GM18873 (cell line): ENCODE results near the gene SRP14.
"Not testable (repeated sequence)": the region's sequence is repeated elsewhere in the genome, so short reads cannot be mapped to it uniquely, and the experiment has no call there.

Experiments used
- ATAC-seq: cut with Tn5 transposase; IDR thresholded peaks from one replicate; pipeline ENCODE4 v1.9.1; 2021; ENCODE audit warnings: mild to moderate bottlenecking, moderate library complexity, moderate number of reproducible peaks; ENCODE audit not compliant: unreplicated experiment, low FRiP score

Gene SRP14

DNA sequence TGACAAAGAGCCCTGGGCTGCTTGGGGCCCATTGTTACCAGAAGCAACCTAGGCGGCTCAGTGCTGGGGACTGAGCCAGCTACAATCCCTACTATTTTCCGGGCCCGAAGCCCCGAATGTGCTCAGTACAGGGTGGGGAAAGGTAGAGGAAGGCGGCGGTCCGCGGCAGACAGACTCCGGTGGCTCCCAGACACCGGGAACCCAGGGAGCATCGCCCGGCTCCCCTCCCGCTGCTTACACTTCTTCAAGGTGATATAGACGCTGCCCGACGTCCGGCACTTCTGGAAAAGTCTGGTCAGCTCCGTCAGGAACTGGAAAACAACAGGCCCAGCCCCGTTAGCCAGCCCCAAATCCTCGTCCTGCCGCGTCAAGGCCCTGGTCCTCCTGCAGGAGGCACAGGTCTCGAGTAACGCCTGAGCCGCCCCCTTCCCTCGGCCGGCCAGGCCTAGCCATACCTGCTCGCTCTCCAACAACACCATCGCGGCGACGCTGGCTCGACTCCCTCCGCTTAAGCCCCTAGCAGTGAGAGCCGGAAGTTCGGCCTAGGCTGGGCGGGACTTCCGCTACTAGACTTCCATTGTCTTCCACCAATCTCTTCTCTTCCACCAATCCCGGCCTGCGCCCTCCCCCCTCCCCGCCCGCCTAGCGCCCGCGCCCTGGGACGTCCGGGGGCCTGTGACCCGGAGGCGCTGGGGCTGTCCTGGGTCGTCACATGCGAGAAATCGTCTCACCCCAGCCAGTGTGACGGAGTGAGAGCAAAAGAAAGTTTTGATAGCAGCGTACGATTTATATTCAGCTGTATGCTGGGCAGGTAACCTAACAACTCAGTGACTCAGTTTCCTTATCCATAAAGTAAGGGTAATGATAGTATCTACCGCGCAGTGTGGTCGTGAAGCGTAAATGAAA lies at the start of gene SRP14:
Gene SRP14 (minus strand): TSS at position 544 of the 906 bp plus-strand sequence. CDS start 65 bp downstream, at position 479.
- ATAC-seq: peak; percentile 87

DNA sequence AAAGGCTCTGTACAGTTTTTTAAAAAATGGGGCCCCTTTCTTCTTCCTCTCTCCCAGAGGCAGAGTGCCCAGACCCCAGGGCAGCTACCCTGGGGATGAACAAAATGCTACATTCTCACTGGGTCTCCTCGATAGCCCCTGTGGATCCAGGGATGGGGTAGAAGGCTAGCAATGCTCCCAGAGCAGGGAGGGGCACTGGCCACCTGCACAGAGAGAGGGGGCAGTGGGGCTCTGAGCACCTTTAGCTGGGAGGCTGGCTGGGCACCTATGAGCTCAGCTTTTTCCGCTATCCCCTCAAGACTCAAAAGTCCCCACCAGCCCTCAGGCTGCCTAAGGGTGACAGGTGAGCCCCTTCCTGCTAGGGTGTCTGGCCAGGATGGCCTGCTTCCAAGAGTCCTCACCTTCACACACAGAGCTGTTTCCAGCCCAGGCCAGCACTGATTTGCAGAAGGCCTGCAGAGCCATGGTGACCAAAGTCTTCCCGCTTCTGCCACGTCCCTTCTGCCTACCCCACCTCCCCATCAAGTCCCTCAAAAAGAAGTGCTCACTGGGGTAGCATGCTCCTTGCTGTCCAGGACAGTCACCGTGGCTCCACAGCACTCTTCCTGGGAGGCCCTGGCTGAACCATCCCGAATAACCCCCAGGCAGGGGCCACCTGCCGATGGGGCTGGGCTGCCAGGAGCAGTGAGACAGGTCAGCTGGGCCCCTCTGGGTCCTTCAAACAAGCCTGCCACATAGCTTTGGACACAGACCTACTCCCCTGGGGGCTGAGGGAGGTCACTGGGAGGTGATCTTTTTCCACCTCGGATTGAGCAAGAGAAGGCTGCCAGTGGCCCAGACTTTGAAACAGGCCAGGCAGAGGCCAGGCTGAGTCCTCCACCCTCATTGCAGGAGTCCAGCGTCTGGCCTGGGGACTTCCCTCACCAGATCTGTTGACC lies 49.3 kb upstream of the SRP14 start:
- ATAC-seq: no peak

GRCh38 chr15:40087068-40087810 lies 48.3 kb upstream of the SRP14 start:
- no peak for ATAC-seq

DNA sequence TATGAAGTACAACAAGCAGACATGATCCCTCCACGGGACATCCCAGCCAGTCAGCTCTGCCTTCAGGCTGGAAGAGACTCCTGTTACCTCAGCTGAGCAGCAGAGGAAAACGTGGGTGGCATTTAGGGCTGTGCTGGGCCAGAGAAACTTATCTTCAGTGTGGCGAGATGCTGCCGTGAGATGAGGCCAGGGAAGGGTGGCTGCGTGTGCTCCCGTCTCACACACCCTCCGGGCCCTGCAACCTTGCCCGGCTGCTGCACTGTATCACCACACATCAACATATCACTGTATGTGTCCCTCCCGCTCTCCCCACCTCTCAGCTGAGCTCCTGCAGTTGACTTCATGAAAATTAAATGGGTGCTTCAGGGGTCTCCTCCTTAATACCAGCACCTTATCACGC lies 46.3 kb upstream of the SRP14 start:
- ATAC-seq: no peak

GRCh38 chr15:40084650-40085049 lies 45.7 kb upstream of the SRP14 start:
- ATAC-seq: no peak

DNA sequence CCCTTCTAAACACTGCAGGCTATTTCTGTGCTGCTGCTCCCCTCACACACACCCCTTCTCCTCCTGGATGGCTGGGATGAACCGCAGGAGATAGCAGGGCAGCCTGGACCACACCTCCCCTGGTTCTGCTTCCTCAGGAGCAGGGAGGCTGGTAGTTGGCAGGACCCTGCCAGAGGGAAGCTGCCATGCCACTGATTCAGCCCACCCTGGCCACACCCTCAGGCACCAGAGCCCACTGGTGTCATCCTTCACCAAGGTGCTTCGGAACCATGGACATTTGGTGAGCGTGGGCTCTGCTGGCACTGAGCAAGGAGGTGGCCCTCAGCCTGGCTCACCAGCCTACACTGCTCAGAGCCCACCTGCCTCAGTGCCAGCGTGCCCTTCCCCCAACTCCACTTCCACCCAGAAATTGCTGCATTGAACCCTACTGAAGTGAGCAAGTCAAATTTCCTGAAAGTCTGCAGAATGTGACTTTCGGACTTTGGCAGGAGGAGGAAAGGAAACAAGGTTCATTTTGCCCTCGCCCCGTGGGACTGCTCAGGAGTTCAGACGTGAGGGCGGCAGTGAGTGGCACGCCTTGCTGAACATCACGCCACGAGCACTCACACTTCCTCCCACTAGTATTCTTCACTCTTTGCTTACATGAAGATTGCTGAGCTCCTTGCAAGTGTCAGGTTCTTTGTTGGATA lies 43.4 kb upstream of the SRP14 start:
- ATAC-seq: no peak

DNA sequence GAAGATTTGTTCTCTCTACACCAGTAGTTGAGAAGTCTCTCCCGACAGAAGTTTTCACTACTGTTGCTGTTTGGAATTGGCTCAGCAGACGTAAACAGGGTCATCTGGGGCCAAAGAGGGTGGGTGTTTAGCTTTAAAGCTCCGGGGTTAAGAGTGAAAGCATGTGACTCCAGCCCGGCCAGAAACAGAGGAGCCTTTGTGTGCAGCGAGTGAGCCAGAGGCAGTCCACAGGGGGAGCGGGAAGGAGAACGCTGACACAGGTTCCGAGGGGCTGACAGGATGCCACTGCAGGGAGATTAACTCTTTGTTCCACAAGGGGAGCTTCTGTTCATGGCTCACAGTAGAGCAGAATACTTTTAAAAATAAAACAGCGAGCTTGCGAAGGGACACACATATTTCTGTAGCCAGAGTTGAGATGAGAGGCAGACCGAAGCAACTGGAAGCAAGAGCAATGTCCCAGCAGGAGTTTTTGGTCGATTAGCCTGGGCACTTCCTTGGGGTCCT lies 42.8 kb upstream of the SRP14 start:
- ATAC-seq: no peak

DNA sequence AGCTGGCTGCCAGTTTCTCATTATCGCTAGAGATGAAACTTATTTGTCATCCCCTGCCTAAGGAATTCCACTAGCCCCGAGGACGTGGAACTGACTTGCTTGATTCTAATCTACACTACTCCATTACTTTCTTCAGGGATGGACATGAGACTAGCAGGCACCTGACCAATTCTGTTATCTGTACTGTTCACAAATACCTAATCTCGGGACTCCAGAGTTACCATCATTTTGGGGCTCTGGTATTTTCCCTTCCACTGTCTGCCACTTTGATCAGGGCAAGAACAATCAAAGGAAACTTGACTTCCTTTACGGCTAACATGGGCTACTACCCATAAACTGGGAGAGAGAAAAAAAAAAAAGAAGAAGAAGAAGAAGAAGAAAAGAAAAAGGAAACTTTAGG lies 41.9 kb upstream of the SRP14 start:
- no peak for ATAC-seq

- no peak for ATAC-seq
Measured at GRCh38 chr15:40080104-40080503, 41.1 kb upstream of the SRP14 start.

DNA sequence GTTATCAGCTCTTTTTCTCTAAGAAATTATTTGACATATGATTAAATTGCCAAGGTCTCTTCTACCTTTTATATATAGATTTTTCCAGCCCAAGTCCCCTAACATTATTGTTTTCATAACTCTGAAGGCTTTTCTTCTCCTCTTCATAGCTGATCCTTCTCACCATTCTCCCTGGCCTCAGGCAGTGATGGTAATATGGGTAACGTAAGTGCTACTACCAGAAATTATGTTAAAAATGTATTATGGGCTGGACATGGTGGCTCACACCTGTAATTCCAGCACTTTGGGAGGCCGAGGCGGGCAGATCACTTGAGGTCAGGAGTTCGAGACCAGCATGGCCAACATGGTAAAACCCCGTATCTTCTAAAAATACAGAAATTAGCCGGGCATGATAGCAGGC lies 40.5 kb upstream of the SRP14 start:
- no peak for ATAC-seq

DNA sequence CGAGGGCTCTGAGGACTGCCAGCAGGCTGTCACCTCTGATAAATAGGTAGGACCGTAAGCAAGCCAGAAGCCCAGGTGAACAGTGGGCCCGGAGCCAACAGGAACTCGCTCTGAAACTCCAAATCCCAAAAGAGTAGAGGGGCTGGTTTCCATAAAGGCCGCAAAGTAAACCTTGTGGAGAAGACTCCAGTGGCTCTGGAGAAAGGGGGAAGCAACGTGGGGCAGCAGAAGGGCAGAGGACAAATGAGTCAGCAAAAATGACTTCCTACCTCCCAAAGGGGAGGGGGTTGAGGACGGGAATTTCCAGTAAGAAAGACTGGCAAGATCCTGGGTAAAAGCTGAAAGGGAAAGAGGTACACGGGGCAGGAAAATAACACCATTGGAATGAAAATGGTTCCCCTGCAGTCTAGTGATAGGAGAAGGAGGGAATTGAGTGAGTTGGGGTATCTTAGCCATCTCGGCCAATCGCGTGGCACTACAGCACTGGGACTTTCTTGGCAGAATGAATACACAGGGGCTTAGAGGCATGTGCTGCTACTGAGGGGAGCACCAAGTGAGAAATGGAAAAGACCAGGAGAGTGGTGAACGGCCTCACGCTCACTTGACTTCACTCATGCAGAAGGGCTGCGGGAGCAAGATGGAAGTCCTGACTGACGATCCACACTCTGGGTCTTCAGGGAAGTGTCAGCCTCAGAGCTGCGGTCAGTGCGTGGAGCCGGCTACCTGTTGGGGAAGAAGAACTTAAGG lies 36.5 kb upstream of the SRP14 start:
- ATAC-seq: no peak

GRCh38 chr15:40074656-40075055 lies 35.7 kb upstream of the SRP14 start:
- not testable (repeated sequence) for ATAC-seq

DNA sequence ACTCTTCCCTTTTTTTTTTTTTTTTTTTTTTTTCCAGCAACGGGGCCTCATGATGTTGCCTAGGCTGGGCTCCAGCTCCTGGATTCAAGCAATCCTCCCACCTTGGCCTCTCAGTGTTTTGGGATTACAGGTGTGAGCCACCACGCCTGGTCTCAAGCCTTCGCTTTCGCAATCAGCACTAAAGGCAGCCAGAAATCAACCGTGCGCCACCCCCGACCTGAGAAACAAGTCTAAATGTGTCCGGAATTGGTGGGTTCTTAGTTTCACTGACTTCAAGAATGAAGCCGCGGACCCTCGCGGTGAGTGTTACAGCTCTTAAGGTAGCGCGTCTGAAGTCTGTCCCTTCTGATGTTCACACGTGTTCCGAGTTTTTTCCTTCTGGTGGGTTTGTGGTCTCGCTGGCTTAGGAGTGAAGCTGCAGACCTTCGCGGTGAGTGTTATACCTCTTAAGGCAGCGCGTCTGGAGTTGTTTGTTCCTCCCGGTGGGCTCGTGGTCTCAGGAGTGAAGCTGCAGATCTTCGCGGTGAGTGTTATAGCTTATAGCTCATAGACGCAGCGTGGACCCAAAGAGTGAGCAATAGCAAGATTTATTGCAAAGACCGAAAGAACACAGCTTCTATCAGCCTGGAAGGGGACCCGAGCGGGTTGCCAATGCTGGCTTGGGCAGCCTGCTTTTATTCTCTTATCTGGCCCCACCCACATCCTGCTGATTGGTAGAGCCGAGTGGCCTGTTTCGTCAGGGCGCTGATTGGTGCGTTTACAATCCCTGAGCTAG lies 34.9 kb upstream of the SRP14 start:
- ATAC-seq: not testable (repeated sequence)

DNA sequence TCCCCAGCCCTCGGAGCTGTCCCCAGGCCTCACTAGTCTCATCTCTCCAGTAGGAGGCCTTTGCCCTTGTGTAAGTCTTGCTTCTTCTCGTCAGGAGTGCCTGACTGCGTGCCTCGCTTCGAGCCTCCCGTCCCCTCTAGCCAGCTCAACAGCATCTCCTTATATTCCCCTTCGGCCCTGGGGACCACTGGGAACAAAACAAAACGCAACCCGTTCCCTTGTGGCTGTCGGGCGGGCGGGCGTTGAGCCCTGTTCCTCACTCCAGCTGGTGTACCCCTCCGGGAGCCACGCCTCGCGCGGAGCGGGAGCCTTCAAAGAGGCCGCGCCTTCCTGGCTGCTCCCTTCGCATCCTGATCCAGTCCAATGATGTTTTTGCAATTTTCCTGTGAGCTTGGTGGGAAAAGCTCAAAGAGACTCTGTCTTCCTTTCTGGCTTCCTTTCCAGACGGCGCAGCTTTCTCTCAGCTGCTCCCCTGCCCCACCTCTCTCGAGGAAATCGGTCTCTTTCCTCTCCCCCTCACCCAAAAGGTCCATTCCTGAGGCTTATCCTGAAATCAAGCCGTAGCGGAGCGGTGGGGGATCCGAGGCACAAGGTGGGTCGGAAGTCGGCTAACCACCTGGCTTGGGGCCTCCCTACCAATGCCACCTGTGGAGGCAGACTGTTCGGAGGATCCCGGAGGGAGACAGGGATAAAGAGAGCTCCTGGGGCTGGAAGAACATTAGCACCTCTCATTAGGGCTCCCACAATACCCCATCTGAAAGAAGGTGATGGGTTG lies 33.4 kb upstream of the SRP14 start:
- ATAC-seq: no peak

DNA sequence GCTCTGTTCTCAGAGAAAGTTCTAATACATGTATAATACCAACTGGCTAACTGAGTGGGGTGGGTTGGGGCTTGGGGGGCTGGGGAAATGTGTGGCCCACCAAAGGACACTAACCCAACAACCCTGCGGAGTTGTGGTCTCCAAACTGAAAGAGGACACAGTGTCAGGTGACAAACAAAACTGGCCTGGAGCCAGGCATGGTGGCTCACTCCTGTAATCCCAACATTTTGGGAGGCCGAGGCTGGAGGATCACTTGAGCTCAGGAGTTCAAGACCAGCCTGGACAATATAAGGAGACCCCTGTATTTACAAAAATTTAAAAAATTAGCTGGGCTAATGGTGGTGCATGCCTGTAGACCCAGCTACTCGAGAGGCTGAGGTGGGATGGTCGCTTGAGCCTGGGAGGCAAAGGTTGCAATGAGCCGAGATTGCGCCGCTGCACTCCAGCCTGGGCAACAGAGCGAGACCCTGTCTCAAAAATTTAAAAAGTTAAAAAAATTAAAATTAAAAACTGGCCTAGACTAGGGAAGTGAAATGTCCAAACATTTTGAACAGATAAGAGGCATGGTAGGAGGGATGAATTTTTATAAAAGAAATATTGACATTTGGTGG lies 31.7 kb upstream of the SRP14 start:
- no peak for ATAC-seq

DNA sequence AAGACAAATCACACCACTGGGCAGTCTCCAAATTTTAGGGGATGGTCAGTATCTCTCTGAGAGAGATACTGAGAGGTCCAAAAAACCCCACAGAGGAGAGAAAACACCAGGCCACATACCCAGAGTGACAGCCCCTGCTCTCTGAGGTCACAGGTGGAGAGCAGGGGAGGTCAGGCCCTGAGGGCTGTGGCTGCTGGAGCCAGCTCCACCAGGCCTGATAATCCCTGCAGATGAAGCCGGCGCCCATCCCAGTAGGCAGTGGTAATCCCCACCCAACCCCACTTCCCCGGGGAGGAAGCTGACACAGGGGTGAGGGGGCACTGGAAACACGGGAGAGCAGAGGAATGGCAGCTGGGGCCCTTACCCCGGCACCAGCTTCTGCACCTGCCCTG lies 31.2 kb upstream of the SRP14 start:
- no peak for ATAC-seq
